A673 (cell line): ENCODE results near the gene ADAMTS2. TPM values are rescaled to one million over a fixed set of nuclear protein-coding genes. Genes with fewer than 3 reads are reported as not detected.

Experiments used
- BruUV-seq: library from RNA; stranded (reverse); fragments of 400-500 nt; replicated peaks from 2 replicates; lab custom pipeline; 2021; lab: Mats Ljungman, UMichigan
- CTCF ChIA-PET: fragments of 300-600 bp; sonication (Branson Sonifier 250); formaldehyde crosslinking; loops from one replicate; lab custom pipeline; 2022; ENCODE audit warnings: antibody characterized with exemption; lab: Charles Lee
- POLR2A ChIA-PET: fragments of 300-600 bp; sonication (Branson Sonifier 250); formaldehyde crosslinking; loops from one replicate; lab custom pipeline; 2022; ENCODE audit warnings: antibody characterized with exemption; ENCODE audit not compliant: low non-redundant PET; lab: Charles Lee
- DNase-seq: peaks from one replicate; pipeline ENCODE4 v3.0.0-alpha.2; 2015; ENCODE audit warnings: low spot score
- H3K27ac ChIP-seq: fragments of 200-600 bp; sonication (generic); 2 replicates; pipeline ENCODE4 v1.5.1; 2016; ENCODE audit warnings: mixed run types, low read depth, mild to moderate bottlenecking, mixed read lengths, antibody characterized with exemption, low read length; ENCODE audit not compliant: poor library complexity, severe bottlenecking
- H3K27me3 ChIP-seq: fragments of 200-600 bp; sonication (generic); replicated peaks from 2 replicates; pipeline ENCODE4 v1.6.1; 2017; ENCODE audit warnings: mixed run types, low read depth, mild to moderate bottlenecking, mixed read lengths, antibody characterized with exemption, low read length; ENCODE audit not compliant: insufficient read depth, poor library complexity
- H3K36me3 ChIP-seq: fragments of 200-600 bp; sonication (generic); 2 replicates; pipeline ENCODE4 v1.6.1; 2016; ENCODE audit warnings: mixed run types, mild to moderate bottlenecking, mixed read lengths, antibody characterized with exemption, low read length; ENCODE audit not compliant: insufficient read depth, poor library complexity, severe bottlenecking
- H3K4me1 ChIP-seq: fragments of 200-600 bp; sonication (generic); 2 replicates; pipeline ENCODE4 v1.6.1; 2017; ENCODE audit warnings: mixed run types, mild to moderate bottlenecking, mixed read lengths, antibody characterized with exemption, low read length; ENCODE audit not compliant: insufficient read depth, poor library complexity, severe bottlenecking
- H3K4me3 ChIP-seq: fragments of 200-600 bp; sonication (generic); 2 replicates; pipeline ENCODE4 v1.5.1; 2016; ENCODE audit warnings: low read depth, mixed run types, mild to moderate bottlenecking, mixed read lengths, low read length; ENCODE audit not compliant: poor library complexity, severe bottlenecking
- H3K9me3 ChIP-seq: fragments of 200-600 bp; sonication (generic); 2 replicates; pipeline ENCODE4 v1.6.1; 2016; ENCODE audit warnings: mixed run types, low read depth, mild to moderate bottlenecking, mixed read lengths, antibody characterized with exemption, low read length; ENCODE audit not compliant: poor library complexity, severe bottlenecking
- EZH2 ChIP-seq: fragments of 200-600 bp; sonication (generic); IDR thresholded peaks from 2 replicates; pipeline ENCODE4 v1.6.1; 2017; ENCODE audit warnings: borderline replicate concordance, low read depth, mild to moderate bottlenecking, mixed read lengths, antibody characterized with exemption, low read length; ENCODE audit not compliant: poor library complexity, severe bottlenecking
- intact Hi-C: fragments of 100-400 bp; cut with micrococcal nuclease; formaldehyde crosslinking; loops from one replicate; pipeline ENCODE4 v1.10.0; 2022; ENCODE audit not compliant: unreplicated experiment
- total RNA-seq: library from RNA; stranded (reverse); gene quantifications from 2 replicates; pipeline ENCODE4 v1.2.3, GENCODE V29; 2021
- TF ChIP-seq, protein P1 (sequence below): fragments of 300-800, 200-600 bp; sonication (generic); conservative IDR thresholded peaks from 2 replicates; pipeline ENCODE4 v1.5.1; 2017; ENCODE audit warnings: low read depth, mild to moderate bottlenecking, antibody characterized with exemption, low read length, moderate library complexity, mixed read lengths

Gene ADAMTS2
- total RNA-seq, 1 experiment from 2014 or later = 0.39 TPM

DNA sequence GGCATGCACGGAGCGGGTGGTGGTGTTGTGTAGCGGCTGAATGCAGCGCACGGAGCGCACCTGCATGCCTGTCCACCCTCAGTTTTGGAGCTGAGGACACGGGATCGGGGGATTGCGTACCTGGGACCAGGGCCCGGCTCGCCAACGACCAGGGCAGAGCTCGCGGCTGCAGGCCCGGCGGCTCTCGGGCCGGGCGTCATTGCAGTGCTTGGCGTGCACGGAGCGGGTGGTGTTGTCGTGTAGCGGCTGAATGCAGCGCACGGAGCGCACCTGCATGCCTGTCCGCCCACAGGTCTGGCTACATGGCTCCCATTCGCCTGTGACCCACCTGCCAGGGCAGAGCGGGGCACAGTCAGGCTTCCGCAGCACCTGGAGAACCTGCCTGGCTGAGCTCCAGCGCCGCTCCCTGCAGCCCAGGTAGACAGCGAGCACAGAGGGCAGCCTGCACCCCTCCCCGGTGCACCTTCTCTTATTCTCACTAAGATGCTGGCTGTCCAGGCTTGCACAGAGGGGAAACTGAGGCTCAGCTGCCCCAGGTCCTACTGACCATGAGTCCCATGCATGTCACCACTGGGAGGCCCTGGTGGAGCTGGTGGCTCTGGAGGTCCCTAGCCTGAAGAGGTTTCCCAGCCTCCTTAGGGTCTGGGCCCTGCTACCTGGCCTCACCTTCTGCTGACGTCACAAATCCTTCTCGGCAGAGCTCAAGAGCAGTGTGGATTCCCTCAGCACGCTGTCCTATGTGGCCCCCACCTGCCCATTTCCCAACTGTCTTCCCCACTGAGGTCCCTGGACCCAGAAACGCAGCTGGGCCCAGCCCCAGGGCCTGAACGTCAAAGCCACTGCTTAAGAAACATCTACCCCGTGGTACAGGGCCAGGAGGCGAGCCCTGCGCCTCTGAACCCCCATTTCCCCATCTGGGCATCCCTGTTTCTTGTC lies 220.1 kb downstream of the ADAMTS2 start:
- intact Hi-C loops = no loop called here
- no peak overlapping the region for H3K27ac ChIP-seq
- DNase-seq = no peak
- no peaks in the 10 kb centered on the region for H3K4me1 ChIP-seq
- no peaks in the 10 kb centered on the region for H3K36me3 ChIP-seq
- no peak for TF ChIP-seq EZH2
- TF ChIP-seq, protein P1, sequence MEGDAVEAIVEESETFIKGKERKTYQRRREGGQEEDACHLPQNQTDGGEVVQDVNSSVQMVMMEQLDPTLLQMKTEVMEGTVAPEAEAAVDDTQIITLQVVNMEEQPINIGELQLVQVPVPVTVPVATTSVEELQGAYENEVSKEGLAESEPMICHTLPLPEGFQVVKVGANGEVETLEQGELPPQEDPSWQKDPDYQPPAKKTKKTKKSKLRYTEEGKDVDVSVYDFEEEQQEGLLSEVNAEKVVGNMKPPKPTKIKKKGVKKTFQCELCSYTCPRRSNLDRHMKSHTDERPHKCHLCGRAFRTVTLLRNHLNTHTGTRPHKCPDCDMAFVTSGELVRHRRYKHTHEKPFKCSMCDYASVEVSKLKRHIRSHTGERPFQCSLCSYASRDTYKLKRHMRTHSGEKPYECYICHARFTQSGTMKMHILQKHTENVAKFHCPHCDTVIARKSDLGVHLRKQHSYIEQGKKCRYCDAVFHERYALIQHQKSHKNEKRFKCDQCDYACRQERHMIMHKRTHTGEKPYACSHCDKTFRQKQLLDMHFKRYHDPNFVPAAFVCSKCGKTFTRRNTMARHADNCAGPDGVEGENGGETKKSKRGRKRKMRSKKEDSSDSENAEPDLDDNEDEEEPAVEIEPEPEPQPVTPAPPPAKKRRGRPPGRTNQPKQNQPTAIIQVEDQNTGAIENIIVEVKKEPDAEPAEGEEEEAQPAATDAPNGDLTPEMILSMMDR = no peak
- H3K9me3 ChIP-seq = no peaks in the 10 kb centered on the region
- CTCF ChIA-PET = no interaction called here
- no TSS peak for BruUV-seq
- POLR2A ChIA-PET = no interaction called here
- H3K4me3 ChIP-seq = no peak overlapping the region
- no peaks in the 10 kb centered on the region for H3K27me3 ChIP-seq

DNA sequence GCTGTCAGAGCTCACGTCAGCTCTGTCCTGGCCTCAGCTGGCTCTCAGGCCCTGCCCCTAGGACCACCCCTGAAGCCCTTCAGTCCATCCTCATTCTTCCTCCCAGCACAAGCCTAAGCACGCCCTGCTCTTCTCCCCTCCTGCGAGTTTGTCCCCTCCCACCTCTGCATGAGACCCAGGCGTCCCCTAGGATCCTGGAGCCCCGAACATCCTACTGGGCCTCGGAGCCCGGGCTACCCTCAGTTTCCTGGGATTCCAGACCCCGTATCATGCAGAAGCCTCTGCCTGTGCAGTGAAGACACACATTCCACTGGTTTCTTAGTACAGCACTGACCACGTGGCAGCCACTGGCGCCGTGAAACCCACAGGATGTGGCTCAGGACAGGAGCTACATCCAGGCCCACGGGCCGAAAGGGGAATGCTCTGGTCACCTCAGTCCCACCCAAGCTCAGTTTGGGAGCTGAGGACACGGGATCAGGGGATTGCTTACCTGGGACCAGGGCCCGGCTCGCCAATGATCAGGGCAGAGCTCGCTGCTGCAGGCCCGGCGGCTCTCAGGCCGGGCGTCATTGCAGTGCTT lies 220.9 kb downstream of the ADAMTS2 start:
- Histone ChIP-seq H3K27ac (no peak overlapping the region), H3K4me3 (no peak overlapping the region), H3K27me3 (no peaks in the 10 kb centered on the region), H3K9me3 (no peaks in the 10 kb centered on the region), H3K36me3 (no peaks in the 10 kb centered on the region), H3K4me1 (no peaks in the 10 kb centered on the region)
- ChIA-PET CTCF (no interaction called here), POLR2A (no interaction called here)
- intact Hi-C loops = no loop called here
- BruUV-seq = no TSS peak
- DNase-seq = no peak
- TF ChIP-seq, protein P1 = no peak
- TF ChIP-seq EZH2 = no peak

DNA sequence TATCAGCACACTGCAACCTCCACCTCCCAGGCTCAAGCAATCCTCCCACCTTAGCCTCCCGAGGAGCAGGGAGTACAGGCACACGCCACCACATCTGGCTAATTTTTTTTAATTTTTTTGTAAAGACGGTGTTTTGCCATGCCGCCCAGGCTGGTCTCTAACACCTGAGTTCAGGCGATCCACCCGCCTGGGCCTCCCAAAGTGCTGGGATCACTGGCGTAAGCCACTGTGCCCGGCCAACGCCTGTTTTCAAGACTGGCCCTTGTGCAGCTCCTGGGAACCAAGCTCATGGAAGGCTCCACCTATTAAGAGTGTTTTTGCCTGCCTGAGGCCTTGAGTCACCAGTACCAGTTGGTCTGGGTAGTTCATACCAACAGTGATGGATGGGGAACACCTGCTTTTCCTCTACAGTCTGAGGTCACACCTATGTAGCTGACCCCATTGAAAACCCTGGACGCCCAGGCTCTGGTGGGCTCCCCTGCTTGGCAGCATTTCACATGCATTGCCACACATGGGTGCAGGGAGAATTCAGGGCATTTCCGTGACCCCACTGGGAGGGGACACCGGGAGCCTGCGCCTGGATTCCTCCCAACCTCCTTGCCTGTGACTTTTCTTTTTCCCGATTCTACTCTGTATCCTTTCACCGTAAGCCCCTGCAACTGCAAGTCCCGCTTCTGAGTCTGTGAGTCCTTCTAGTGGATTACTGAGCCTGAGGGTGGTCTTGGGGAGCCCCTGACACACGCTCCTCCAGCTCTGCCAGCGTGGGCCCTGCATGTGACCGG lies 221.6 kb downstream of the ADAMTS2 start:
- BruUV-seq = no TSS peak
- no peak for DNase-seq
- no peaks in the 10 kb centered on the region for H3K36me3 ChIP-seq
- no peaks in the 10 kb centered on the region for H3K4me1 ChIP-seq
- H3K27ac ChIP-seq = no peak overlapping the region
- intact Hi-C loops = no loop called here
- no peaks in the 10 kb centered on the region for H3K27me3 ChIP-seq
- CTCF ChIA-PET = no interaction called here
- no peaks in the 10 kb centered on the region for H3K9me3 ChIP-seq
- POLR2A ChIA-PET = no interaction called here
- H3K4me3 ChIP-seq = no peak overlapping the region
- TF ChIP-seq, protein P1 = no peak
- TF ChIP-seq EZH2 = no peak
